OCI-LY7 (cell line): ENCODE measurements around the gene CHL1.

Source experiments
- EZH2phosphoT487 ChIP-seq: fragments of 200-600 bp; sonication (generic); IDR thresholded peaks from 2 replicates; pipeline ENCODE4 v1.6.1; 2018; ENCODE audit warnings: low read depth, borderline replicate concordance, mild to moderate bottlenecking, mixed run types, antibody characterized with exemption, low read length, moderate library complexity, mixed read lengths
- TF ChIP-seq, protein P1 (sequence below): fragments of 200-600 bp; sonication (generic); conservative IDR thresholded peaks from 2 replicates; pipeline ENCODE4 v1.5.1; 2014; ENCODE audit warnings: mild to moderate bottlenecking, antibody characterized with exemption, low read length, moderate library complexity, mixed read lengths

DNA sequence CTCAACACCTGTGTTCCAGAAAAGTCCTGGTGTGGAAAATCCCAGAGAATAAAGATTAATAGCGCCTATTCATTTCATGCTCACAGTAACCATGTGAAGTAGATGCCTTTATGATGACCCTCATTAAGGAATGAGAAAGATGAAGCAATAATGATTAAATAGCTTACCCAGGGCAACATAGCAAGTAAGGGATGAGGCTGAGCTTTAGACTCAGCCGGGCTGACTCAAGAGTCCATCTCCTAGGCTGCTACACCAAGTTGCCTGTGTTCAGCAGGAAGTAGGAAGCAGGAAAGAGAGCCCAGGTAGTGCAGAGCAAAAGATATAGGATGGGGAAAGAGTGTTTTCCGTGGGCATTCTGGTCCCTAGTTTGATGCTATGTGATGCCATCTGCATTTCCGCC lies 256.5 kb downstream of the CHL1 start:
- TF ChIP-seq, protein P1, sequence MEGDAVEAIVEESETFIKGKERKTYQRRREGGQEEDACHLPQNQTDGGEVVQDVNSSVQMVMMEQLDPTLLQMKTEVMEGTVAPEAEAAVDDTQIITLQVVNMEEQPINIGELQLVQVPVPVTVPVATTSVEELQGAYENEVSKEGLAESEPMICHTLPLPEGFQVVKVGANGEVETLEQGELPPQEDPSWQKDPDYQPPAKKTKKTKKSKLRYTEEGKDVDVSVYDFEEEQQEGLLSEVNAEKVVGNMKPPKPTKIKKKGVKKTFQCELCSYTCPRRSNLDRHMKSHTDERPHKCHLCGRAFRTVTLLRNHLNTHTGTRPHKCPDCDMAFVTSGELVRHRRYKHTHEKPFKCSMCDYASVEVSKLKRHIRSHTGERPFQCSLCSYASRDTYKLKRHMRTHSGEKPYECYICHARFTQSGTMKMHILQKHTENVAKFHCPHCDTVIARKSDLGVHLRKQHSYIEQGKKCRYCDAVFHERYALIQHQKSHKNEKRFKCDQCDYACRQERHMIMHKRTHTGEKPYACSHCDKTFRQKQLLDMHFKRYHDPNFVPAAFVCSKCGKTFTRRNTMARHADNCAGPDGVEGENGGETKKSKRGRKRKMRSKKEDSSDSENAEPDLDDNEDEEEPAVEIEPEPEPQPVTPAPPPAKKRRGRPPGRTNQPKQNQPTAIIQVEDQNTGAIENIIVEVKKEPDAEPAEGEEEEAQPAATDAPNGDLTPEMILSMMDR, result no peak
- no peak for TF ChIP-seq EZH2phosphoT487
